ENCODE measurements around the gene ZBTB2. TPM values are rescaled to one million over a fixed set of nuclear protein-coding genes. Genes with fewer than 3 reads are reported as not detected.

Gene ZBTB2
- total RNA-seq, 2 donors from 2014 or later = 5.6 to 6.0 TPM

DNA sequence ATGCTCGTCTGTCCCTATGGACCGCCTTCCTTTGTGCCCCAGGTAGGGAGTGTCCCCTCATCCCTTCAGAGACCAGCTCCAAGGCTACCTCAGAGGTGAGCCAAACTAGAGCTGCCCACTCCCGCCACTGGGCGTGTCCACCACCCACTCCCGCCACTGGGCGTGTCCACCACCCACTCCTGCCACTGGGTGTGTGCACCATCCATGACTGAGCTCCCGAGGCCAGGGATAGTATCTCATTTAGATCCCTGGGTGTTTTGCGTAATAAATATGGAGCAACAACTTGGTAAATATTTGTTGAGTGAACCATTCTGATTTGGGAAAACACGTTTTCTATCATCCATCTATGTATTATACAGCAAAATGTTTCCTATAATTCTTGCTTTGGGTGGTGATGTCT is 68.8 kb downstream of the ZBTB2 start:
- Histone ChIP-seq H3K36me3 (replicated peaks in 1 of 2; ENCODE audit: insufficient read depth in 1 of 2, low read depth in 2 of 2) (no peaks in the 10 kb centered on the region), H3K27me3 (no peaks in the 10 kb centered on the region), H3K4me1 (peaks cover 26% of the 10 kb centered on the region), H3K9me3 (no peaks in the 10 kb centered on the region), H3K4me3 (no peak overlapping the region), H3K27ac (no peak overlapping the region)
- TF ChIP-seq POLR2A (IDR thresholded peaks at IDR 0.05) = no peak
- TF ChIP-seq, protein P1, sequence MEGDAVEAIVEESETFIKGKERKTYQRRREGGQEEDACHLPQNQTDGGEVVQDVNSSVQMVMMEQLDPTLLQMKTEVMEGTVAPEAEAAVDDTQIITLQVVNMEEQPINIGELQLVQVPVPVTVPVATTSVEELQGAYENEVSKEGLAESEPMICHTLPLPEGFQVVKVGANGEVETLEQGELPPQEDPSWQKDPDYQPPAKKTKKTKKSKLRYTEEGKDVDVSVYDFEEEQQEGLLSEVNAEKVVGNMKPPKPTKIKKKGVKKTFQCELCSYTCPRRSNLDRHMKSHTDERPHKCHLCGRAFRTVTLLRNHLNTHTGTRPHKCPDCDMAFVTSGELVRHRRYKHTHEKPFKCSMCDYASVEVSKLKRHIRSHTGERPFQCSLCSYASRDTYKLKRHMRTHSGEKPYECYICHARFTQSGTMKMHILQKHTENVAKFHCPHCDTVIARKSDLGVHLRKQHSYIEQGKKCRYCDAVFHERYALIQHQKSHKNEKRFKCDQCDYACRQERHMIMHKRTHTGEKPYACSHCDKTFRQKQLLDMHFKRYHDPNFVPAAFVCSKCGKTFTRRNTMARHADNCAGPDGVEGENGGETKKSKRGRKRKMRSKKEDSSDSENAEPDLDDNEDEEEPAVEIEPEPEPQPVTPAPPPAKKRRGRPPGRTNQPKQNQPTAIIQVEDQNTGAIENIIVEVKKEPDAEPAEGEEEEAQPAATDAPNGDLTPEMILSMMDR (IDR thresholded peaks at IDR 0.05) = no peak
- 58 to 59% methylated on average over 9 of the region's 9 CpGs for whole genome bisulfite sequencing, 2 donors
- no peak for ATAC-seq
- DNase-seq = no peak
- intact Hi-C loops (cut with DNase I) = loop anchor here (5.0 kb wide), 1 partner anchor 310 kb away; no protein-coding TSS in a partner anchor

DNA sequence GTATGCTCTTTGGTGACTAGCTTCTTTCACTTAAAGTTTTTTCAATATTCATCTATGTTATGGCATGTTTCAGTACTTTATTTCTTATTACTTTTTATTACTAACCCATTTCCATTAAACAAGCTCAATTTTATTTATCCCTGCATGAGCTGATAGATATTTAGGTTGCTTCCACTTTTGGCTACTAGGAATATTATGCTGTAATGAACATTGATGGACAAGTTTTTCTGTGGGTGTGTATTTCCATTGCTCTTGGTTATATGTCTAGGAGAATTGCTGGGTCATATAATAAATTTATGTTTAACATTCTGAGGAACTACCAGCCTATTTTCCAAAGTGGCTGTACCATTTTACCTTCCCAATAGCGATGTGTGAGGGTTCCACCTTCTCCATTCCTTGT is 69.9 kb downstream of the ZBTB2 start:
- WGBS, 2 donors = 100% methylated on average over 1 of the region's 1 CpG
- intact Hi-C loops (cut with DNase I) = loop anchor here (5.0 kb wide), 1 partner anchor 309 kb away; no protein-coding TSS in a partner anchor
- ATAC-seq = no peak

DNA sequence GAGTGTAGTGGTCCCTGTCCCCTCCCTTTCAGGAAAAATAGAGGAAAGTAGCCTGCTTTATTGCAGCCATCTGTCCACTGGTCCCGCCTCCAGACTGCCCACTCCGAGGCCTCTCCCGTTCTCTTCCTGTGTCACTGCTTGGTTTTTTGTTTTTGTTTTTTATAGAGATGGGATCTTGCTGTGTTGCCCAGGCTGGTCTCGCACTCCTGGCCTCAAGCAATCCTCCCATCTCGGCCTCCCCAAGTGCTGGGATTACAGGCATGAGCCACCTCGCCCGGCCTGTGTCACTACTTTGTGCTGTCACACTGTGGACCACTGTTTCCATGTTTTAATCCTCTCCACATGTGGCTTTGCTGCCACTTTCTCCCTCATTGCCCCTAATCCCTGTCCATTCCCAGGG is 71.2 kb downstream of the ZBTB2 start:
- DNase-seq = no peak
- intact Hi-C loops (cut with DNase I) = loop anchor here (5.0 kb wide), 1 partner anchor 308 kb away; no protein-coding TSS in a partner anchor

More for the DNA sequence above, 69.9 kb downstream of the ZBTB2 start:
- no peak for TF ChIP-seq POLR2A (IDR thresholded peaks at IDR 0.05)
- TF ChIP-seq, protein P1 (IDR thresholded peaks at IDR 0.05) = no peak
- no peaks in the 10 kb centered on the region for H3K27me3 ChIP-seq
- no peak overlapping the region for H3K27ac ChIP-seq
- no peak for DNase-seq
- no peaks in the 10 kb centered on the region for H3K9me3 ChIP-seq
- peaks cover 26% of the 10 kb centered on the region for H3K4me1 ChIP-seq
- no peak overlapping the region for H3K4me3 ChIP-seq
- H3K36me3 ChIP-seq (replicated peaks in 1 of 2; ENCODE audit: insufficient read depth in 1 of 2, low read depth in 2 of 2) = no peaks in the 10 kb centered on the region

DNA sequence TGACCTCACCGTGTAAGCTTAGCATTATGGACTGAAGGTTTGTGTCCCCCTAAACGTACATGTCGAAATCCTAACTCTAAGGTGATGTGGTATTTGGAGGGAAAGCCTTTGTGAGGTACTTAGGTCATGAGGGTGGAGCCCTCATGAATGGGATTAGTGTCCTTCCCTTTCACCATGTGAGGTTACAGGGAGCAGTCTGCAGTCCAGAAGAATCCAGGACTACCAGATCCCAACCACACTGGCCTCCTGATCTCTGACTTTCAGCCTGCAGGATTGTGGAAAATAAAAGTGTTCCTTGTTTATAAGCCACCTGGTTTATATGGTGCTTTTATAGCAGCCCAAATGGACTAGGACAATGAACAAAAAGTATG is 73.4 kb downstream of the ZBTB2 start:
- DNase-seq (no peak), ATAC-seq (no peak)
- intact Hi-C loops (cut with DNase I) = no loop called here
- H3K9me3 ChIP-seq = no peaks in the 10 kb centered on the region
- peaks cover 5% of the 10 kb centered on the region for H3K4me1 ChIP-seq
- H3K36me3 ChIP-seq (replicated peaks in 1 of 2; ENCODE audit: insufficient read depth in 1 of 2, low read depth in 2 of 2) = no peaks in the 10 kb centered on the region
- TF ChIP-seq POLR2A (IDR thresholded peaks at IDR 0.05) = no peak
- TF ChIP-seq, protein P1 (IDR thresholded peaks at IDR 0.05) = no peak
- 25 to 32% methylated on average over 3 of the region's 3 CpGs for WGBS, 2 donors
- H3K27me3 ChIP-seq = no peaks in the 10 kb centered on the region
- no peak overlapping the region for H3K27ac ChIP-seq
- no peak overlapping the region for H3K4me3 ChIP-seq

More for the DNA sequence above, 71.2 kb downstream of the ZBTB2 start:
- no peaks in the 10 kb centered on the region for H3K27me3 ChIP-seq
- no peaks in the 10 kb centered on the region for H3K9me3 ChIP-seq
- TF ChIP-seq POLR2A (IDR thresholded peaks at IDR 0.05) = no peak
- TF ChIP-seq, protein P1 (IDR thresholded peaks at IDR 0.05) = no peak
- H3K36me3 ChIP-seq (replicated peaks in 1 of 2; ENCODE audit: insufficient read depth in 1 of 2, low read depth in 2 of 2) = no peaks in the 10 kb centered on the region
- peaks cover 16% of the 10 kb centered on the region for H3K4me1 ChIP-seq
- WGBS, 2 donors = 87 to 92% methylated on average over 7 of the region's 7 CpGs
- no peak overlapping the region for H3K4me3 ChIP-seq
- no peak overlapping the region for H3K27ac ChIP-seq
- no peak for ATAC-seq

Data from body of pancreas (tissue), 4 donors.